ENCODE results near the gene C6orf89.

C6orf89 gene

GRCh38 chr6:36857325-36857724 lies 28.4 kb upstream of the C6orf89 start:
- no peaks in the 10 kb centered on the region for H3K27me3 ChIP-seq (ENCODE audit: insufficient read depth, low read length)
- no peaks in the 10 kb centered on the region for H4K20me1 ChIP-seq (ENCODE audit: insufficient read depth, low read length)
- H3K79me2 ChIP-seq (ENCODE audit: insufficient read depth, low read length) = peaks cover 6% of the 10 kb centered on the region; the same call in 1 of the 2 replicates
- no peak overlapping the region for H3K4me2 ChIP-seq (ENCODE audit: low read length)
- no peaks in the 10 kb centered on the region for H3K9me3 ChIP-seq (ENCODE audit: low read length)
- no peak overlapping the region for H2AFZ ChIP-seq (ENCODE audit: low read length)
- H3K9me2 ChIP-seq (ENCODE audit: low read depth, low read length) = no peaks in the 10 kb centered on the region
- no peak overlapping the region for H3K27ac ChIP-seq (ENCODE audit: low read depth, low read length, poor library complexity, severe bottlenecking)
- no peak for TF ChIP-seq EZH2 (IDR thresholded peaks at IDR 0.05; ENCODE audit: borderline replicate concordance, low read length)
- TF ChIP-seq CTCF (IDR thresholded peaks at IDR 0.05; ENCODE audit: low read length) = no peak
- no peaks in the 10 kb centered on the region for H3F3A ChIP-seq (ENCODE audit: insufficient read depth, low read length)
- H3K4me1 ChIP-seq (ENCODE audit: insufficient read depth, low read length, severe bottlenecking) = no peaks in the 10 kb centered on the region
- H3K36me3 ChIP-seq (ENCODE audit: insufficient read depth, low read length) = peaks cover 95% of the 10 kb centered on the region
- H3K4me3 ChIP-seq (ENCODE audit: low read depth, low read length, poor library complexity, severe bottlenecking) = no peak overlapping the region
- H3K9ac ChIP-seq (ENCODE audit: low read length) = no peak overlapping the region

GRCh38 chr6:36858407-36858981 lies 27.3 kb upstream of the C6orf89 start:
- TF ChIP-seq EZH2 (IDR thresholded peaks at IDR 0.05; ENCODE audit: borderline replicate concordance, low read length) (no peak), CTCF (IDR thresholded peaks at IDR 0.05; ENCODE audit: low read length) (no peak)
- Histone ChIP-seq H3K4me1 (ENCODE audit: insufficient read depth, low read length, severe bottlenecking) (no peaks in the 10 kb centered on the region), H3K27me3 (ENCODE audit: insufficient read depth, low read length) (no peaks in the 10 kb centered on the region), H3K79me2 (ENCODE audit: insufficient read depth, low read length) (peaks cover 11% of the 10 kb centered on the region; the same call in 1 of the 2 replicates), H2AFZ (ENCODE audit: low read length) (no peak overlapping the region), H3K27ac (ENCODE audit: low read depth, low read length, poor library complexity, severe bottlenecking) (no peak overlapping the region), H3K9me2 (ENCODE audit: low read depth, low read length) (no peaks in the 10 kb centered on the region), H4K20me1 (ENCODE audit: insufficient read depth, low read length) (no peaks in the 10 kb centered on the region), H3K9ac (ENCODE audit: low read length) (no peak overlapping the region), H3K4me2 (ENCODE audit: low read length) (no peak overlapping the region), H3K4me3 (ENCODE audit: low read depth, low read length, poor library complexity, severe bottlenecking) (no peak overlapping the region), H3K36me3 (ENCODE audit: insufficient read depth, low read length) (peaks cover 95% of the 10 kb centered on the region), H3K9me3 (ENCODE audit: low read length) (no peaks in the 10 kb centered on the region), H3F3A (ENCODE audit: insufficient read depth, low read length) (no peaks in the 10 kb centered on the region)

GRCh38 chr6:36860126-36860525 lies 25.6 kb upstream of the C6orf89 start:
- H2AFZ ChIP-seq (ENCODE audit: low read length) = no peak overlapping the region
- no peak overlapping the region for H3K9ac ChIP-seq (ENCODE audit: low read length)
- H3K9me2 ChIP-seq (ENCODE audit: low read depth, low read length) = no peaks in the 10 kb centered on the region
- H3K27ac ChIP-seq (ENCODE audit: low read depth, low read length, poor library complexity, severe bottlenecking) = no peak overlapping the region
- H3K36me3 ChIP-seq (ENCODE audit: insufficient read depth, low read length) = peaks cover 94% of the 10 kb centered on the region
- no peaks in the 10 kb centered on the region for H3K9me3 ChIP-seq (ENCODE audit: low read length)
- no peaks in the 10 kb centered on the region for H3K4me1 ChIP-seq (ENCODE audit: insufficient read depth, low read length, severe bottlenecking)
- no peak overlapping the region for H3K4me3 ChIP-seq (ENCODE audit: low read depth, low read length, poor library complexity, severe bottlenecking)
- TF ChIP-seq EZH2 (IDR thresholded peaks at IDR 0.05; ENCODE audit: borderline replicate concordance, low read length) (no peak), CTCF (IDR thresholded peaks at IDR 0.05; ENCODE audit: low read length) (no peak)
- no peaks in the 10 kb centered on the region for H3K27me3 ChIP-seq (ENCODE audit: insufficient read depth, low read length)
- H4K20me1 ChIP-seq (ENCODE audit: insufficient read depth, low read length) = no peaks in the 10 kb centered on the region
- H3K79me2 ChIP-seq (ENCODE audit: insufficient read depth, low read length) = peaks cover 11% of the 10 kb centered on the region; the same call in 1 of the 2 replicates
- H3F3A ChIP-seq (ENCODE audit: insufficient read depth, low read length) = no peaks in the 10 kb centered on the region
- no peak overlapping the region for H3K4me2 ChIP-seq (ENCODE audit: low read length)

Measured in OCI-LY1 (cell line).